Measurements from ENCODE around the gene CRELD2.

The CRELD2 gene

GRCh38 chr22:49926916-49927315, 8.5 kb downstream of the CRELD2 start:
- DNase-seq = no peak
- no peak overlapping the region for H3K27ac ChIP-seq
- no peak overlapping the region for H3K4me3 ChIP-seq (ENCODE audit: low read depth, low read length)
- no peak for TF ChIP-seq CTCF (IDR thresholded peaks at IDR 0.05; ENCODE audit: low read depth, low read length)
- no peaks in the 10 kb centered on the region for H3K9me3 ChIP-seq (ENCODE audit: severe bottlenecking)
- H3K27me3 ChIP-seq (ENCODE audit: insufficient read depth, low read depth, severe bottlenecking) = peaks cover 4% of the 10 kb centered on the region
- peaks cover 6% of the 10 kb centered on the region; the same call in 1 of the 2 replicates for H3K36me3 ChIP-seq

GRCh38 chr22:49927483-49928184, 9.2 kb downstream of the CRELD2 start:
- Histone ChIP-seq H3K36me3 (peaks cover 6% of the 10 kb centered on the region; the same call in 1 of the 2 replicates), H3K27me3 (ENCODE audit: insufficient read depth, low read depth, severe bottlenecking) (peaks cover 4% of the 10 kb centered on the region), H3K27ac (no peak overlapping the region), H3K4me3 (ENCODE audit: low read depth, low read length) (no peak overlapping the region), H3K9me3 (ENCODE audit: severe bottlenecking) (no peaks in the 10 kb centered on the region)
- no peak for DNase-seq
- TF ChIP-seq CTCF (IDR thresholded peaks at IDR 0.05; ENCODE audit: low read depth, low read length) = no peak

- DNase-seq = no peak
- H3K4me3 ChIP-seq (ENCODE audit: low read depth, low read length) = no peak overlapping the region
- no peaks in the 10 kb centered on the region for H3K9me3 ChIP-seq (ENCODE audit: severe bottlenecking)
- TF ChIP-seq CTCF (IDR thresholded peaks at IDR 0.05; ENCODE audit: low read depth, low read length) = no peak
- peaks cover 4% of the 10 kb centered on the region for H3K27me3 ChIP-seq (ENCODE audit: insufficient read depth, low read depth, severe bottlenecking)
- peaks cover 6% of the 10 kb centered on the region; the same call in 1 of the 2 replicates for H3K36me3 ChIP-seq
- H3K27ac ChIP-seq = no peak overlapping the region
These were observed 9.7 kb downstream of the CRELD2 start for GRCh38 chr22:49928185-49928495.

- no peak overlapping the region for H3K27ac ChIP-seq
- TF ChIP-seq CTCF (IDR thresholded peaks at IDR 0.05; ENCODE audit: low read depth, low read length) = no peak
- no peaks in the 10 kb centered on the region for H3K9me3 ChIP-seq (ENCODE audit: severe bottlenecking)
- no peak overlapping the region; the same call in 1 of the 2 replicates for H3K4me3 ChIP-seq (ENCODE audit: low read depth, low read length)
- no peak for DNase-seq
- peaks cover 4% of the 10 kb centered on the region for H3K27me3 ChIP-seq (ENCODE audit: insufficient read depth, low read depth, severe bottlenecking)
- H3K36me3 ChIP-seq = peaks cover 6% of the 10 kb centered on the region; the same call in 1 of the 2 replicates
These were observed 10.2 kb downstream of the CRELD2 start for GRCh38 chr22:49928555-49929210.

- Histone ChIP-seq H3K36me3 (peaks cover 6% of the 10 kb centered on the region; the same call in 1 of the 2 replicates), H3K27ac (no peak overlapping the region), H3K4me3 (ENCODE audit: low read depth, low read length) (no peak overlapping the region; the same call in 1 of the 2 replicates), H3K27me3 (ENCODE audit: insufficient read depth, low read depth, severe bottlenecking) (peaks cover 4% of the 10 kb centered on the region), H3K9me3 (ENCODE audit: severe bottlenecking) (no peaks in the 10 kb centered on the region)
- peak; percentile 75 for TF ChIP-seq CTCF (IDR thresholded peaks at IDR 0.05; ENCODE audit: low read depth, low read length)
- peak; percentile 53 for DNase-seq
These were observed 11.0 kb downstream of the CRELD2 start for GRCh38 chr22:49929211-49929979.
